GM19351 (cell line): Measurements from ENCODE around the gene CHRNA9.

ENCODE experiments used
- ATAC-seq: cut with Tn5 transposase; IDR thresholded peaks from one replicate; pipeline ENCODE4 v1.9.1; 2021; ENCODE audit warnings: mild to moderate bottlenecking, moderate library complexity; ENCODE audit not compliant: unreplicated experiment

The CHRNA9 gene

GRCh38 chr4:40337051-40337450 is 1.9 kb downstream of the CHRNA9 start:
- no peak for ATAC-seq

GRCh38 chr4:40337523-40337922 is 2.4 kb downstream of the CHRNA9 start:
- ATAC-seq, result no peak

GRCh38 chr4:40340030-40340429 is 4.9 kb downstream of the CHRNA9 start:
- no peak for ATAC-seq

- ATAC-seq, result no peak
Observed at GRCh38 chr4:40347472-40347871, 12.3 kb downstream of the CHRNA9 start.

GRCh38 chr4:40348000-40348399 is 12.9 kb downstream of the CHRNA9 start:
- no peak for ATAC-seq

- ATAC-seq, result no peak
Observed at GRCh38 chr4:40349561-40350198, 14.5 kb downstream of the CHRNA9 start.

- ATAC-seq, result no peak
Observed at GRCh38 chr4:40350627-40351227, 15.6 kb downstream of the CHRNA9 start.

- ATAC-seq, result no peak
Observed at GRCh38 chr4:40354158-40354557, 19.0 kb downstream of the CHRNA9 start.

GRCh38 chr4:40355131-40355530 is 20.0 kb downstream of the CHRNA9 start:
- ATAC-seq, result no peak

GRCh38 chr4:40357738-40358137 is 22.6 kb downstream of the CHRNA9 start:
- no peak for ATAC-seq

- no peak for ATAC-seq
Observed at GRCh38 chr4:40361338-40361737, 26.2 kb downstream of the CHRNA9 start.

- ATAC-seq, result no peak
Observed at GRCh38 chr4:40363382-40363920, 28.3 kb downstream of the CHRNA9 start.

- ATAC-seq, result no peak
Observed at GRCh38 chr4:40363945-40364344, 28.8 kb downstream of the CHRNA9 start.

GRCh38 chr4:40365766-40366165 is 30.6 kb downstream of the CHRNA9 start:
- no peak for ATAC-seq

- no peak for ATAC-seq
Observed at GRCh38 chr4:40367451-40367850, 32.3 kb downstream of the CHRNA9 start.

- ATAC-seq, result peak; percentile 75
Observed at GRCh38 chr4:40369437-40370274, 34.5 kb downstream of the CHRNA9 start.

- ATAC-seq, result no peak
Observed at GRCh38 chr4:40372651-40373050, 37.5 kb downstream of the CHRNA9 start.

- no peak for ATAC-seq
Observed at GRCh38 chr4:40373636-40374035, 38.5 kb downstream of the CHRNA9 start.

- no peak for ATAC-seq
Observed at GRCh38 chr4:40375095-40375494, 40.0 kb downstream of the CHRNA9 start.

GRCh38 chr4:40375620-40376019 is 40.5 kb downstream of the CHRNA9 start:
- no peak for ATAC-seq

GRCh38 chr4:40377512-40378365 is 42.6 kb downstream of the CHRNA9 start:
- ATAC-seq, result no peak
